Ureter (tissue), 1 donor: ENCODE results near the gene USP49. TPM values are rescaled to one million over a fixed set of nuclear protein-coding genes. Genes with fewer than 3 reads are reported as not detected.

ENCODE experiments used
- DNase-seq: peaks from one replicate; pipeline ENCODE4 v3.0.0-alpha.2; 2020; ENCODE audit warnings: low spot score
- total RNA-seq: library from RNA; stranded (reverse); gene quantifications from one replicate; pipeline ENCODE4 v1.2.4, GENCODE V29; 2023
- donor health status: DM: yes; HTN: yes; CAD: no.

USP49 gene
- total RNA-seq, 1 donor from 2014 or later: 6.0 TPM

DNA sequence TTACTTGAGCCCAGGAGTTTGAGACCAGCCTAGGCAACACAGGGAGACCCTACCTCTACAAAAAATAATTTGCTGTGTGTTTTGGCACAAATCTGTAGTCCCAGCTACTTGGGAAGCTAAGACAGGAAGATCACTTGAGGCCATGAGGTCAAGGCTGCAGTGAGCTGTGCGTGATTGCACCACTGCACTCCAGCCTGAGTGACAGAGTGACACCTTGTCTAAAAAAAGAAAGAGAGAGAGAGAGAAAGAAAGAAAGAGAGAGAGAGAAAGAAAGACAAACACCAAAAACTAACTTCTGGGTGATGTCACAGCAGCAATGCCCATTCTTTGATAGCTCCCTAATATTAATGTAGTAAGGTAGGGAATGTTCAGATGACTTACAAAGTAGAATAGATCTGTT lies 20.4 kb downstream of the USP49 start:
- DNase-seq: no peak

DNA sequence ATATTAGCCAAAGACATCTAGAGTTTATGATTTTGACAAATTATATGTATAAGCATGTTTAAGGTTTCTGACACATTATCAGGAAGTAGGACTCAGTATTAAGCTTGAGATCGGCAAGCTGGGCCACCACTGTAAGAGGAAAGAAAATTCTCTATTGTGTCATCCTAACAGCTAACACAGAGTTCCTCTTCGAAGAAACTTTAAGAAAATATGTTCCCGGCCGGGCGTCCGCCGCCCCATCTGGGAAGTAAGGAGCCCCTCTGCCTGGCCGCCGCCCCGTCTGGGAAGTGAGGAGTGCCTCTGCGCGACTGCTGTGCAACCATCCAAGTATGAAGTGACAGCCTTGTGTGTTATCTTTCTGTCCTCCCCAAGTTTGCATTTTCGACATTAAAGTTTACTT lies 23.0 kb downstream of the USP49 start:
- no peak for DNase-seq

DNA sequence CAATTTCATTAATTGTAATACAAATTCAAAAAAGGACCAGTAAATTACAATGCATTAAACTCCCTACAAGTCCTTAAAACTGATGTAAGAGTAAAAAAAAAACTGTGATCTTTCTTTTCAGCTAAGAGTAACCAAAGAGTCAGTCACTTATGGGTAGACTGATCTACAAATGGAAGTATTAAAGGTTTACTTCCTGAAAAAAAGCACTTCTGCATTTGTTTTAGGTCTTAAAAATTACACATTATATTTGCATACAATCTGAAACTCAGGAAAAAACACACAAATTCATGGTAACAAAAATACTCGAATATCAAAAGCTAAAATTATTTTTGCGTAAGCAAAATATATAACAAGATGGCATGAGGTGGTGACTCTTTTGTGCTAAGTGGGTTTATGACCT lies 23.5 kb downstream of the USP49 start:
- DNase-seq: no peak

DNA sequence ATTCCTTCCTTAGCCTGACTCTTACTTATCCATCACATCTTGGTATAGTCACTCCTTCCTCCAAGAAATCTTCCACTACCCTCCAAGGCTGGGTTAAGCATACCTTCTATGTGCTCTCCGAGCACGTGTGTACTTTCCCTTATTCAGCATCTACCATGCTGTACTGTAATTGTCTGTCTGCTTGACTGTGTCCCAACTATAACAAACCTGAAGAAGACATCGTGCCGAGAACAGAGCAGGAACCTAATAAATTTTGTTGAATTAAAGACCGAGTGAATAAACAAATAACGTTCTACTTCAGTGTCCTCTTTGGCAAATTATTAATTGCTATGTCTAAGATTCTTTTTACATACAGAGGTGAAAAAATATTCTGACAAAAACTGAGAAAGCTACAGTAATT lies 35.8 kb downstream of the USP49 start:
- no peak for DNase-seq

DNA sequence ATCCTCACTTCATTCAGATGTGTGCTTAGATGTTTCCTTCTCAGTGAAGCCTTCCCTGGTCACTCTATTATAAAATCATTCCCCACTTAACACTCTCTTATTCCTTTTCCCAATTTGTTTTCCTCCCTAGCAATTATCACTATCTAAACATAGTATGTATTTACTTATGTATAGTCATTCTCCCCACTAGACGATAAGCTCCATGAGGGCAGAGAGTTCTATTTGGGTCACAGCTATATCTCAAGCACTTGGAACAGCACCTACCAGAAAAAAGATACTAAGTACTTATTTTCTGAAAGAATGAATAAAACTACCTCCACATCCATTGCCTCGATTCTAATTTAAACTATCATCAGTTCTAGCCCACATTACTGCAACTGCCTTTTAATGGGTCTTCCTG lies 36.5 kb downstream of the USP49 start:
- DNase-seq: no peak

DNA sequence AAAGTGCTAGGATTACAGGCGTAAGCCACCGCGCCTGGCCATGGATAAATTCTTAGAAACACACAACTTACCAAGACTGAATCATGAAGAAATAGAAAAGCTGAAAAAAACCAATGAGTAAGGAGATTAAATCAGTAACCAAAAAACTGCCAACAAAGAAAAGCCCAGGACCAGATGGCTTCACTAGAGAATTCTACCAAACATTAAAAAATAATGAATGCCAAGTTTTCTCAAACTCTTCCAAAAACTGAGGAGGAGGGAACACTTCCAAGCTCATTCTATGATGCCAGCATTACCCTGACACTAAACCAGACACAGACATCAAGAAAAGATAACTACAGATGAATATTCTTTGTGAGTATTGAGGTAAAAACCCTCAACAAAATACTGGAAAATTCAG lies 44.3 kb downstream of the USP49 start:
- no peak for DNase-seq

DNA sequence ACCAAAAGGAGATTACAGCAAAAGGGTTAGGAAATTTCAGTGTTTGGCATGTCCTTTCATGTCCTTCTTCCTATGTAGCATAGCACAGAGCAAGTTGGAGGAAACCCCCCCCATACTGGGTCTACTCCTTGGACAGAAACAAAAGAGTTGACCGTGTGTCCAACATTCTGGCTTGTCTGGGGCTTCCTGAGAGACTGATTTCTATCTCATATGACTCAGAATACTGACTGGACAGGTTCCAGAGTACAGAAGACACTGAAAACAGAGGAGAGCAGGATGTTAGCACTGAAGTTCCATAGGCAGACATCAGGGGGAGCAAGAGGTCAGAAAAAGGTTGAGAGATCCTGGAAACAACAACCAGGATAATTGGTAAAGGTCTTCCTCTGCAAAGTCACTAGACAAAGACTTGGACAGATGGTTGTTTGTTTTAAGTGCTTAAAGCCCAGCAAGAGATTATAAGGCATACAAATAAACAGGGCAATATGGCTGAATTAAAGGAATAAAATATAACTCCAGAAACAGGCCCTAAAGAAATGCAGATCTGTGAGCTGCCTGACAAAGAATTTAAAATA lies 48.4 kb downstream of the USP49 start:
- DNase-seq: peak; percentile 77

DNA sequence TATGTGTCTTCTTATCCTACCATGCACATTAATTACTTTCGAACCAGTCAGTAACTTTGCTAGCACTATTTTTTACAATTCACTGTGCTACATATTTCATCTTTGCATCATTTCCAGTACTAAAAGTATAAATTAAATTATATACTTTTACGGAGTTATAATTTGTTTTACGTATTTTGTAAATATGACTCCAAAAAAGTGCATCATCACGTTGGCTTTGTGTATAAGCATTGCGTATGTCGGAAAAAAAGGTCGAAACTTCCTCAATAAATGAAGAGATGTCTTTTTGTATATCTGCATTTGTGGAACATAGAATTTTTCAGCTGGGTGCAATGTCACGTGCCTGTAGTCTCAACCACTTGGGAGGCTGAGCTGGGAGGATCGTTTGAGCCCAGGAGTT lies 52.0 kb downstream of the USP49 start:
- no peak for DNase-seq

DNA sequence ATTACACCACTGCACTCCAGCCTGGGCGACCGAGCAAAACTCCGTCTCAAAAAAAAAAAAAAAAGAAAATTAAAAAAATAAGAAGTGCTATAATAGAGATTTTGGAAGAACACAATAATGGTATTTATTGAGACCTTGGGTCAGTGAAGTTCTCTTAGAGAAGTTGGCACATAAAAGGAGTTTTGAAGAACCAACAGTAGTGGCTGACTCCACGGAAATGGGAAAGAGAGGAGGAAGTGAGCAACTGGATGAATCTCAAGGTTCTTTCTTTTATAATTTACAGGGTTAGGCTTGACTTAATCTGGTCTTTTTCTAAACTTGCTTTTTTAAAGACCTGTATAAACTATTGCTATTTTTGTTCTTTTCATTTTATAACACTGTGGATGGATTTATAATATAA lies 54.8 kb downstream of the USP49 start:
- DNase-seq: no peak

DNA sequence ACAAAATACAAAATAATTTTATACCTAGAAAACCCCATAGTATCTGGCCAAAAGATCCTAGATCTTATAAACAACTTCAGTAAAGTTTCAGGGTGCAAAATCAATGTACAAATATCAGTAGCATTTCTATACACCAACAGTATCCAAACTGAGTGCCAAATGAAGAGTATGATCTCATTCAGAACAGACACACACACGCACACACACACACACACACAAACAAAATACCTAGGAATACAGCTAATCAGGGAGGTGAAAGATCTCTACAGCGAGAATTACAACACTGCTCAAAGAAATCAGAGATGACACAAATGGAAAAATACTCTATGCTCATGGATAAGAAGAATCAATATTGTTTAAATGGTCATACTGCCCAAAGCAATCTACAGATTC lies 58.5 kb downstream of the USP49 start:
- DNase-seq: no peak

DNA sequence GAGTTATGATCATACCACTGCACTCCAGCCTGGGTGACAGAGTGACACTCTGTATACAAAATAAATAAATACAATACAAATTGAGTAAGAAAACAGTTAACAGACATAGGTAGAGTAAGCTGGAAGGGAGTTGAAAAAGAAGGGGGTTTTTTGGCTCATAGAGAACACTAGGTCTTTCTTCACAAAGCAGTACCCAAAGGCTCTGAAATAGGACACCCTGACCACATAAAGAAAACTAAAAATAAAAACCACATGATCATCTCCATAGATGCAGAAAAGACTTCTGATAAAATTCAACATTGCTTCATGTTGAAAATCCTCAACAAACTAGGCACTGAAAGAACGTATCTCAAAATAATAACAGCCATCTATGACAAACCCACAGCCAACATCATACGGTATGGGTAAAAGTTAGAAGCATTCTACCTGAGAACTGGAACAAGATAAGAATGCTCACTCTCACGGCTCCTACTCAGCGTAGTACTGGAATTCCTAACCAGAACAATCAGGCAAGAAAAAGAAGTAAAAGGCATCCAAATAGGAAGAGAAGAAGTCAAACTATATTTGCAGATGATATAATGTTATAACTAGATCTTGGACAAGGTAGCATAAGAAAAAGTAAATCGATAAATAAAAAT lies 59.0 kb downstream of the USP49 start:
- no peak for DNase-seq

DNA sequence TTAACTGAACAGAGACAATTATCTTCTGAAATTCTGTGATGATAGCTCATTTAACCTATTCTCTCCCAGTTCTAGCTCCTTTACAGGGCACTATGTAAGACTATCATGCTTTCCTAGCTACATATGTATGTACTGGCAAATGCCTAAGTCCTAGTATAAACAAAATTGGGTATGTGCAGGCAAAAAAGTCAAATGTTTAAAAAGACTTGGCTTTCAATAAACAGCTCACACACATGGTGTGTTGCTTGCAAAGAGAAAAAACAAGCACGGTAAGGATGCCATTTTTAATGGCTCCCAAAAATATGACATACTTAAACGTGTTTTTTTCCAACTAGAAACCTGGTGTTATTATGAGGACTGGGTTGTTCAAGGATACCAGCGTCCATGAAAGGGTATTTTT lies 62.9 kb downstream of the USP49 start:
- DNase-seq: no peak

DNA sequence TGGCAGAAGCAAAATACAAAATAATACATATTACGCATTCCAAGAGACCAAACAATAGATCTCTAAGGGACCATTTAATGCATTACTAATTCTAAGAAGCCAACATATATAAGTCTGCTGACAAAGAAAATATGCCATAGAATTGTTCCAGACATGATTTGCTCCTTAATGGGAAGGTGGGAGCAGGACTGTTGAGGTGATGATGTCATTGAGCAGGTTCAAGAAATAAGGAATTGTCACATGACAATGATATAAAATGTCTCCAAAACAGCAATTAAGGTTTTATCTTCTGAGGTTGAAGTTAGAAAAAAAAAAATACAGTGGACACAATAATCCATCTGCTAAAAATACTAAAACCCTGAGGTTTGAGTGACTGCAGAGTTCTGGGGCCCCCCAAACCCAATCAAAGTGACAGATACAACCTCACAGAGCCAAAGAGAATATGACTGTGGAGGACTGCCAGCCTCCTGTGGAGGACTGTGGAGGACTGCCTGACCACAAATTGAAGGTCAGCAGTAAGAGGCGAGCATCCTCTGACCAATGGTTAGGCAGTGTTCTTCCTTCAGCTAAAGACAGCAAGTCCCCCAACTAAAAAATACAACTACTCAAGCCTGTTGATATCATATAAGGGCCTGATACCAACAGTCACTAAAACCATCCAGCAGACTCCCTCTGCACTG lies 68.7 kb downstream of the USP49 start:
- DNase-seq: no peak

DNA sequence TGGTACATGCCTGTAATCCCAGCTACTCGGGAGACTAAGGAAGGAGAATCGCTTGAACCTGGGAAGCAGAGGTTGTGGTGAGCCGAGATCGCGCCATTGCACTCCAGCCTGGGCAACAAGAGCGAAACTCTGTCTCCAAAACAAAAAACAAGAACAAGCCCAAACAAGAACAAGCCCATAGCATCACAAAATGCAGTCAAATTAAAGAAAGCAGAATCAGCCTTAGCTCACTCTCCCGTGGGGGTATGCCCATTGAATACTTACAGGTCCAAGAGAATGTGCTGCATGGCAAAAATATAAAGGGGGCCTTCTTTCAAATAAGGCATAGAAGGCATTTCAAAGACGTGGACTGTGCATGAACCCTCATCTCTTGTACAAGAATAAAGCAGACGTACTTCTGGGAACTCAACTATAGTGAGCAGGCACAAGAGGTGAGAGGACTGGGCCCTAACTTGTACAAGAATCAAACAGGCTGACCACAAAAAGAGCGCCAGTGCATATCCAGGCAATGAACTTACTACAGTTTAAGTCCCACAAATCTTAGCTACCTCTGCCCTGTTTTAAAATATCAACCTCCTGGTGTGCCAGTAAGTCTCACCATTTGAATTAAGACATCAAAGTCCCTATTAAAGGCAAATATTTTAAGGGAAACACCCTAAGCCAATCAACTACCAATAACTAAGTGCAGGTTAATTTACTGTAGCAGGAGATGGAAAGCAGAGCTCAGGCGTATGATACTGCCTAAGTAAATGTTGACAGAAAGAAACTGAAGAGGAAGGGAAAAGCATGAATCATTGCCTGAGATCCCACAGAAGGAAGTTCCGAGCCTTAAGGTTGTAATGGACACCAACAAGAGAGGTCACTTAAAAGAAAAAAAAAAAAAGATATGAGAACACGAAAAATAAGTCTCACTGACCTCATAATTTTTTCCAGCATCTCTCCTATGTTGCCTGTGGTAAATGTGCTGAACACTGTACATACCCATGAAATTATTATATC lies 70.3 kb downstream of the USP49 start:
- DNase-seq: no peak

DNA sequence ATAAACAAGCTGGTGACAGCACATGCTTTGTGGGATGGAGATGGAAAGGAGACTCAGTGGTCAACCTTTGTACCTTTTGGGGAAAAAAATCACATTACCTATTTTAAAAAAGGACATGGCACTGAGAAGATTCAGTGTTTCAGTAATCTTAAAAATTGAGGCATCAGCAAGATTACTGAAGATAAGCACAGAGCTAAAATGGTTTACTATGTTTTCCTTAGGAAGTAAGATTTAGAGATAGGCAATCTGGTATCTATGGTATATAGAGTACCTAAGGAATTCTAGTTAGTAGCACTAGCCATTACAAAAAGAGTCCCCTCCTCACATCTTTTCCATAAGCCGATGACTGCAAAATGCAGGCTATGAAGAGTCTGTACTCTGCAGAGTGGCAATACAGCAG lies 72.0 kb downstream of the USP49 start:
- no peak for DNase-seq

DNA sequence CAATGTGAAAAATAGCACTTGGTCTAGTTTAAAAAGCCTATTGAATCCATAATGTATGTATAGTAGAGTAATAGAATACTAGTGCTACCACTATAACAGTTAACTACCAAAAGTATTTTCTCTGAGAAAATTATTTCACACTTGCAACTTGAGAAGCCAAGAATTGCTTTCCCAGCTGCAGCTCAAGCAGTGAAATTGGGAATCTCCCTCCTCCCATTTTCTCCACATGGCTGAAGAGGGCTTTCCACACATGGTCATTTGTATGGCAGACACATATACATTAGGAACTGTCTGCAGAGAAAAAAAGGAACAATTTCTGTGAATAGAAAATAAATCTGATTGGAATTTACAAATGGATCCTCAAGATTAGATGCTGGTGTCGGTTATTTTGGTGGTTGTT lies 73.2 kb downstream of the USP49 start:
- DNase-seq: no peak

DNA sequence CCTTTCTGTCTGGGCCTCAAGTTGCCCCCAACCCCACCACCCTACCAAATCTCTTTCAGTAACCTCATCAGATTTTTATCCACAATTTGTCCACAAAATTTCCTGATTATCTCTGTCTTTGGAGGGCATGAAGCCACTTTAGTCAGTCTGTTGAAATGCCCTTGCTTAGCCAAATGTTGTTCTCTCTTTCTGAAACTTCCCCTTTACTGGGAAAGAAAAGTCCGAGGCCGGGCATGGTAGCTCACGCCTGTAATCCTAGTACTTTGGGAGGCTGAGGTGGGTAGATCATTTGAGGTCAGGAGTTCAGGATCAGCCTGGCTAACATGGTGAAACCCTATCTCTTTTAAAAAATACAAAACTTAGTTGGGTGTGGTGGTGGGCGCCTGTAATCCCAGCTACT lies 73.9 kb downstream of the USP49 start:
- no peak for DNase-seq

DNA sequence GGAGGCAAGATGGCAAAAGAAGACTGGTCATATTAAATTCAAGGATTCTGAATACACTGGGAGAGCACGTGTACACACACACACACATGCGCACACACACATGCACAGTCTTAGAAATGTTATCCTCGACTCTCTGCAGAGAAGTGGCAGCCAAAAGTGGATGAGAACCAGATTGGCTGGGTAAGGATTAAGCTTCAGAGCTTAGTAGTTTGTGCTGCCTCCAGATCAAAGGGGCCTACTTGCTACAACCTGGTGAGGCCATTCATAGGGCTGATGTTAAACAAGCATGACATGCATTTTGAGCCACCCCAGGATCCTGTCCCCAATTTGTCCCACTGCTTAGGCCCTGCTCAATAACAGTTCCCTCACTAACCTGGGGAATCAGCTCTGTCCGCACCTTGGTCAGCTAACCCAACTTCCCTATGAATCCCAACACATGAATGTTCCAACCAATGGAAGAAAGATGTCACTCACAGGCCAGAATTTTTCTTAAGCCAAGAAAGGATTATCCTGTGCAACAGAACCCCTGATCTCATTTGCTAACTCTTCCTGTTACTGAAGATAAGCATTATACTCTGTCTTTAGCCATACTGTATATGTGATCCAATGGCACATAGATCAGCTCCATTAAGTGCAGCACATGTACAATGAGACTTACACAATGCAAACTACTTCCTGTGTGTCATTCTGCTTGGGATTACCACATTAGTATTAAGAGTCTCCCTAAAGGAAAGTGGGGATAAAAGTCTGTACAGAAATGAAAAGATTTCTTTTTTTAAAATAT lies 76.7 kb downstream of the USP49 start:
- no peak for DNase-seq

DNA sequence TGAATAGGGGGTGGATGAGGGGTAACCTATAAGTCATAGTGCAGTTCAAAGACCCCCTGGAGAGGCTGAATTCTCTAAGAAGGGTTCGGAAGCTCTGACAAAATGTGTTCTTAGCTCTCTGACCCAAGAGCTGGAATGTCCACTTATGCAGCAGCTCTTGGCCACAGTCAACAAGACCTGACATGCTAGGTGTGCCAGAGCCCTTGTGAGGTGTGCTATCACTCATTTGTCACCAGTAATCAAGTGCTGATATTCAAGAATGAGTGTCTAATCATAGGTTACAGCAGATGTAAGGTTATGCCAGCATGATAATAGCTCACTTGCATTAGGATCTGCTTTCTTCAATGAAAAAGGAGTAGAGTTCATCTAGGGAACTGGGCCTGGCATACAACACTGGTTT lies 79.6 kb downstream of the USP49 start:
- no peak for DNase-seq

DNA sequence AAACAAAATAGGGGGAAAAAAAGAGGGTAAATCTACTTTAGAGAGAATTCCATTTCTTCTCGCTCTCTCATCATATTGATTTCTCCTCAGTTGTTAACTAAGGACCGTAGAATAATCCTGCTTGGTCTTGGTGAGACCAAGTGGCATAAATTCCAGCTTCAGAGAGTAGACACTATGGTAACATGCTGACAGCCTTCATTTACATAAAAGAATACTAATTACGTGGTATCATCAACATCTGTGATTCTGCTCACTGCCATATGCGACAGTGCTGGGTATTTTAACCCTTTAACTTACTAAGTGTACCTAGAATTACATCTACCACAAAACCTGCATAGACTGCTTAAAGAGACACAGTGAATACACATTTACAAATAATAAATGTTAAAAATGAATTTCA lies 80.5 kb downstream of the USP49 start:
- no peak for DNase-seq

DNA sequence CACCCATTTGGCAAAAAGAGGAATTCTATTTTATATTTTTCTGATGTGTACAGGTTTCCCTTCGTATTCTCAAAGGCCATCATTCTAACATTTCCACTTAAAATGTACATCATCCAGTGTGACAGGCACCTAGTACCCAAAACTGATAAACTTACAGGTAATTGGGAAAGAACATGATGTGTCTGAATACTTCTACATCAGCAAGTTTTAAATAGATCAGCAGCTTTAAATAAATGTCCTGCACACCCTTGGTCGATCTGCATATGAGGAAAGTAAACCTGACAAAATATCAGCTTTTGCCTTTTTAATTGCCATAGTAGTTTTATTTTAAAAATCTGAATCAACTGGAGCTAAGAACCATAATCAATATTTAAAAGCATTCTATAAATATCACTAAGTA lies 81.2 kb downstream of the USP49 start:
- no peak for DNase-seq

DNA sequence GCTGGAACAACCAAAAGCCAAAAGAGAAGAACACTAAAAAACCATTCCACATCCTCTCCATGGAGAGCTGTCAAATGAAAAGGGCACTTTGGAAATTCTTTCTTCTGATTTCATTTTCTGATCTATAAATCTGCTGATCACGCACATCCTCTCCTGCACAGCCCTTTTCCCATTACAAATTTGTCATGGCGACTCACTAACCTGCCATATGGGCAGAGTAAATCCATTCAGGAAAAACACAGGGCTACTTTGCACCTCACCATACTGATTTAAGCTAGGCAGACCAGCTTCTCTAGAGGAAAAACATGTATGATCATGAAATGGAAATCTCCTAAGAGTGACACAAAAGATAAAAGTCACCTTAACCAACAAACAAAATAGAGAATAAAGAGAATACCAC lies 81.7 kb downstream of the USP49 start:
- DNase-seq: no peak
